H1 (cell line): ENCODE results near the gene DENND4B. TPM values are rescaled to one million over a fixed set of nuclear protein-coding genes. Genes with fewer than 3 reads are reported as not detected.

Experiments used
- CTCF ChIA-PET: fragments of 300-600 bp; sonication (Branson Sonifier 250); formaldehyde crosslinking; loops from one replicate; lab custom pipeline; 2021; ENCODE audit not compliant: partially characterized antibody; lab: Charles Lee
- POLR2A ChIA-PET: fragments of 300-600 bp; sonication (Branson Sonifier 250); formaldehyde crosslinking; loops from one replicate; lab custom pipeline; 2021; ENCODE audit warnings: inconsistent platforms; ENCODE audit not compliant: partially characterized antibody; lab: Charles Lee
- DNase-seq, 2 experiments: peaks; one replicate each; pipeline versions ENCODE4 v3.0.0 to v3.0.0-alpha.2; 2010 to 2022; ENCODE audit warnings: low spot score in 2 of 2, low read depth in 1 of 2, mixed read lengths in 1 of 2
- FAIRE-seq: peaks from 2 replicates; lab custom pipeline; 2011; peaks lifted over from hg19 to GRCh38; lab: Jason Lieb, UNC
- H2AFZ ChIP-seq: 2 replicates; pipeline ENCODE4 v1.8.1; 2012; ENCODE audit warnings: low read length, inconsistent platforms
- H2AK5ac ChIP-seq: 2 replicates; pipeline ENCODE4 v1.6.1; 2013; ENCODE audit warnings: low read depth, low read length
- H2BK120ac ChIP-seq: replicated peaks from 2 replicates; pipeline ENCODE3; 2013; ENCODE audit warnings: low read depth, low read length, inconsistent platforms
- H2BK12ac ChIP-seq: 2 replicates; pipeline ENCODE4 v1.6.1; 2013; ENCODE audit warnings: low read depth, low read length
- H2BK15ac ChIP-seq: 2 replicates; pipeline ENCODE4 v1.6.1; 2013; ENCODE audit warnings: low read length
- H2BK20ac ChIP-seq: 2 replicates; pipeline ENCODE4 v1.6.1; 2013; ENCODE audit warnings: low read length
- H2BK5ac ChIP-seq: 2 replicates; pipeline ENCODE4 v1.6.1; 2013; ENCODE audit warnings: low read depth, low read length
- H3K14ac ChIP-seq: 2 replicates; pipeline ENCODE4 v1.6.1; 2013; ENCODE audit warnings: inconsistent platforms; ENCODE audit not compliant: insufficient read length
- H3K18ac ChIP-seq: 2 replicates; pipeline ENCODE4 v1.6.1; 2013; ENCODE audit warnings: low read length; ENCODE audit errors: extremely low read depth
- H3K23ac ChIP-seq: 2 replicates; pipeline ENCODE4 v1.6.1; 2013; ENCODE audit warnings: inconsistent platforms; ENCODE audit not compliant: insufficient read length
- H3K23me2 ChIP-seq: 2 replicates; pipeline ENCODE4 v1.6.1; 2013; ENCODE audit warnings: low read depth, low read length
- H3K27ac ChIP-seq: 2 replicates; pipeline ENCODE4 v1.6.1; 2011; ENCODE audit warnings: low read depth, low read length, inconsistent platforms
- H3K27me3 ChIP-seq, 4 experiments: replicated peaks in 1 of 4; 1 replicate in 1 of 4; 2 replicates in 3 of 4; pipeline versions ENCODE4 v1.6.1 to v1.8.1; 2011 to 2013; ENCODE audit warnings: low read length in 3 of 4, mild to moderate bottlenecking in 3 of 4, inconsistent platforms in 2 of 4, mixed read lengths in 2 of 4, moderate library complexity in 1 of 4; ENCODE audit not compliant: control insufficient read depth in 3 of 4, insufficient read depth in 3 of 4; ENCODE audit errors: extremely low read depth in 1 of 4
- H3K36me3 ChIP-seq, 4 experiments: 2 replicates each; pipeline versions ENCODE4 v1.6.1 to v1.8.1; 2011 to 2013; ENCODE audit warnings: mild to moderate bottlenecking in 4 of 4, low read length in 3 of 4, moderate library complexity in 2 of 4, control low read depth in 1 of 4, inconsistent platforms in 1 of 4; ENCODE audit not compliant: insufficient read depth in 4 of 4, control insufficient read depth in 2 of 4
- H3K4ac ChIP-seq: replicated peaks from 2 replicates; pipeline ENCODE3; 2013; ENCODE audit warnings: low read length, low read depth, mixed read lengths, inconsistent platforms; ENCODE audit not compliant: insufficient read length
- H3K4me1 ChIP-seq, 4 experiments: replicated peaks in 1 of 4; 1 replicate in 1 of 4; 2 replicates in 3 of 4; pipeline versions ENCODE4 v1.6.1 to v1.8.1; 2011 to 2013; ENCODE audit warnings: low read length in 3 of 4, inconsistent platforms in 2 of 4, mixed read lengths in 1 of 4; ENCODE audit not compliant: insufficient read depth in 4 of 4, control insufficient read depth in 3 of 4
- H3K4me2 ChIP-seq, 2 experiments: 2 replicates each; pipeline versions ENCODE4 v1.6.1 to v1.8.1; 2011 to 2013; ENCODE audit warnings: low read depth in 2 of 2, low read length in 2 of 2, control low read depth in 1 of 2, inconsistent platforms in 1 of 2, mild to moderate bottlenecking in 1 of 2; ENCODE audit not compliant: insufficient read depth in 1 of 2
- H3K4me3 ChIP-seq, 4 experiments: fragments of 200-600, 300-600 bp in 1 of 4; sonication (generic), shearing (Covaris generic), sonication (Bioruptor Twin) in 1 of 4; 2 replicates each; pipeline versions ENCODE4 v1.5.1 to v1.8.1; 2011 to 2016; ENCODE audit warnings: low read length in 4 of 4, low read depth in 3 of 4, control low read depth in 2 of 4, inconsistent platforms in 2 of 4, mild to moderate bottlenecking in 2 of 4, mixed read lengths in 1 of 4, moderate library complexity in 1 of 4; ENCODE audit not compliant: insufficient read depth in 2 of 4; ENCODE audit errors: extremely low read depth in 1 of 4
- H3K56ac ChIP-seq: replicated peaks from 2 replicates; pipeline ENCODE3; 2013; ENCODE audit warnings: low read depth, mild to moderate bottlenecking, mixed read lengths, low read length, inconsistent platforms; ENCODE audit not compliant: insufficient read length
- H3K79me1 ChIP-seq: 2 replicates; pipeline ENCODE4 v1.6.1; 2013; ENCODE audit warnings: low read depth, low read length, control low read depth
- H3K79me2 ChIP-seq, 2 experiments: 2 replicates each; pipeline versions ENCODE4 v1.6.1 to v1.8.1; 2012 to 2013; ENCODE audit warnings: low read length in 2 of 2, mild to moderate bottlenecking in 2 of 2, inconsistent platforms in 1 of 2; ENCODE audit not compliant: insufficient read depth in 2 of 2, control insufficient read depth in 1 of 2
- H3K9ac ChIP-seq, 4 experiments: replicated peaks in 1 of 4; 1 replicate in 1 of 4; 2 replicates in 3 of 4; pipeline versions ENCODE4 v1.6.1 to v1.8.1; 2011 to 2013; ENCODE audit warnings: low read depth in 3 of 4, low read length in 3 of 4, control low read depth in 2 of 4, mild to moderate bottlenecking in 2 of 4, moderate library complexity in 2 of 4, inconsistent platforms in 1 of 4; ENCODE audit errors: extremely low read depth in 1 of 4
- H3K9me3 ChIP-seq, 2 experiments: 2 replicates each; pipeline versions ENCODE4 v1.6.1 to v1.8.1; 2012 to 2013; ENCODE audit warnings: mild to moderate bottlenecking in 2 of 2, moderate library complexity in 2 of 2, control low read depth in 1 of 2, inconsistent platforms in 1 of 2, low read depth in 1 of 2, low read length in 1 of 2, mixed read lengths in 1 of 2; ENCODE audit not compliant: insufficient read depth in 2 of 2
- H4K20me1 ChIP-seq, 2 experiments: replicated peaks in 1 of 2; 2 replicates each; pipeline versions ENCODE3 to v1.8.1; 2011 to 2013; ENCODE audit warnings: inconsistent platforms in 2 of 2, low read length in 2 of 2, mild to moderate bottlenecking in 1 of 2; ENCODE audit not compliant: insufficient read depth in 2 of 2, control insufficient read depth in 1 of 2
- H4K5ac ChIP-seq: 2 replicates; pipeline ENCODE4 v1.6.1; 2013; ENCODE audit warnings: low read length, low read depth, mixed read lengths, inconsistent platforms; ENCODE audit not compliant: insufficient read length
- H4K8ac ChIP-seq: 2 replicates; pipeline ENCODE4 v1.8.0; 2013; ENCODE audit warnings: mild to moderate bottlenecking, moderate library complexity, low read length, inconsistent platforms; ENCODE audit not compliant: insufficient read depth; ENCODE audit errors: extremely low read depth
- H4K91ac ChIP-seq: replicated peaks from 2 replicates; pipeline ENCODE3; 2013; ENCODE audit warnings: low read length, mixed read lengths, inconsistent platforms; ENCODE audit not compliant: insufficient read length
- BCL11A ChIP-seq, 2 experiments: IDR thresholded peaks; one replicate each; pipeline ENCODE4 v1.6.1; 2011; ENCODE audit warnings: low read depth in 2 of 2, low read length in 2 of 2, mild to moderate bottlenecking in 2 of 2
- POLR2A ChIP-seq, 2 experiments: IDR thresholded peaks; 1 replicate in 1 of 2; 2 replicates in 1 of 2; pipeline ENCODE4 v1.6.1; 2011; ENCODE audit warnings: low read depth in 2 of 2, low read length in 2 of 2, mild to moderate bottlenecking in 2 of 2; ENCODE audit errors: control extremely low read depth in 1 of 2
- WGBS, 2 experiments: shearing (Covaris generic) in 1 of 2; methylation state at CpG; one replicate each; pipeline versions ENCODE4 v1.1.6 to v1.1.7; 2013 to 2015; ENCODE audit warnings: low lambda C conversion rate in 2 of 2, mixed read lengths in 2 of 2, inconsistent platforms in 1 of 2, low coverage in 1 of 2, missing lambda C conversion rate in 1 of 2; ENCODE audit not compliant: insufficient replicate concordance in 2 of 2, insufficient coverage in 1 of 2, insufficient read length in 1 of 2; ENCODE audit errors: extremely low coverage in 1 of 2, missing lambda C conversion rate in 1 of 2; 5-methylcytosine and 5-hydroxymethylcytosine counted together
- polyA plus RNA-seq, 7 experiments: library from polyadenylated mRNA; depleted of rRNA in 3 of 7; stranded (reverse) in 5 of 7; unstranded in 2 of 7; fragments of >200 nt in 5 of 7; fragments of 200-250 nt in 2 of 7; gene quantifications; 1 replicate in 5 of 7; 2 replicates in 1 of 7; 4 replicates in 1 of 7; pipeline versions ENCODE4 v1.2.1 to v1.2.3, GENCODE V29; 2011 to 2013; ENCODE audit warnings: missing spikeins in 2 of 7, mixed read lengths in 2 of 7
- total RNA-seq: library from RNA; stranded (reverse); fragmentation: NEBNext Ultra II Directional; extraction: Animal tissue kit (Norgen Biotek cat#: 25700); gene quantifications from 2 replicates; pipeline ENCODE4 v1.2.1, GENCODE V29; 2021

DENND4B gene
- total and polyA plus RNA-seq, 2 of the 8 experiments (the other 6 are each of a cell fraction or from before 2014, with no cell fraction given), result 45.6 to 61.1 TPM

GRCh38 chr1:153956997-153957715 is 10.6 kb upstream of the DENND4B start:
- TF ChIP-seq BCL11A (IDR thresholded peaks at IDR 0.05; ENCODE audit: low read depth in 2 of 2, low read length in 2 of 2), result no peak
- peak in 1 of 2 experiments; percentile 71; a peak in 1 of 3 replicates for TF ChIP-seq POLR2A (IDR thresholded peaks at IDR 0.05; ENCODE audit: control extremely low read depth in 1 of 2, low read depth in 2 of 2, low read length in 2 of 2)
- TF ChIP-seq, all 59 proteins: peak for 1
- POLR2A ChIA-PET, result interaction anchor here (0.6 to 15.7 kb wide), 11 partner anchors 10 to 181 kb away, joined by 3 to 454 read pairs (median 7); partner anchors contain the start of genes CREB3L4, DENND4B, GATAD2B and JTB
- 0 out of 2 replicates have a peak overlapping the region, but pooled peaks have one; percentile 60 for H2BK12ac ChIP-seq
- peak overlapping the region; percentile 96 for H2BK5ac ChIP-seq
- H3K4me3 ChIP-seq, result peak overlapping the region; percentile 82 to 98 (median 88)
- H3K79me2 ChIP-seq, result peaks cover 30 to 62% of the 10 kb centered on the region in 2 experiments
- WGBS, 2 experiments, result 37% methylated on average over 6 of the region's 6 CpGs; no CpG with 5 or more reads in 1 of the 2 experiments
- peaks cover 9 to 16% of the 10 kb centered on the region in 2 experiments for H4K20me1 ChIP-seq
- peaks cover 3 to 20% (median 12%) of the 10 kb centered on the region in 4 experiments for H3K4me1 ChIP-seq
- H2AFZ ChIP-seq, result 0 out of 2 replicates have a peak overlapping the region, but pooled peaks have one; percentile 4
- peaks cover 16 to 32% (median 25%) of the 10 kb centered on the region in 4 experiments for H3K36me3 ChIP-seq
- peak overlapping the region; percentile 81 to 89 for H3K4me2 ChIP-seq
- H4K5ac ChIP-seq, result no peak overlapping the region
- no peaks in the 10 kb centered on the region for H3K27me3 ChIP-seq
- H3K14ac ChIP-seq, result no peak overlapping the region
- CTCF ChIA-PET, result interaction anchor here (0.6 to 6.4 kb wide), 7 partner anchors 9 to 316 kb away, joined by 3 to 31 read pairs (median 3); partner anchors contain the start of genes DENND4B and RAB13
- no peak overlapping the region for H2BK20ac ChIP-seq
- peaks cover 34% of the 10 kb centered on the region for H3K79me1 ChIP-seq
- H4K91ac ChIP-seq, result no peak overlapping the region
- H3K23me2 ChIP-seq, result peaks cover 15% of the 10 kb centered on the region
- peak overlapping the region; percentile 47 for H4K8ac ChIP-seq
- H3K18ac ChIP-seq, result peak overlapping the region; percentile 92; the same call in 1 of the 2 replicates
- DNase-seq, result no peak
- peak overlapping the region; percentile 77 for H3K27ac ChIP-seq
- no peak overlapping the region for H2AK5ac ChIP-seq
- 0 out of 2 replicates have a peak overlapping the region, but pooled peaks have one; percentile 16 for H2BK15ac ChIP-seq
- no peak overlapping the region for H2BK120ac ChIP-seq
- no peak overlapping the region for H3K4ac ChIP-seq
- no peak for FAIRE-seq
- H3K9ac ChIP-seq, result peak overlapping the region in 3 of 4 experiments; percentile 71 to 85 (median 83); a peak in 6 of 7 replicates
- no peak overlapping the region for H3K23ac ChIP-seq
- H3K9me3 ChIP-seq, result no peaks in the 10 kb centered on the region
- no peak overlapping the region for H3K56ac ChIP-seq
